GM12878 (cell line): ENCODE results near the gene ANXA5.

Experiments
- CHD1 ChIP-seq: IDR thresholded peaks from 2 replicates; pipeline ENCODE4 v1.6.1; 2012; ENCODE audit warnings: low read depth, low read length, improper control_type of control experiment
- NFYB ChIP-seq: IDR thresholded peaks from 2 replicates; pipeline ENCODE4 v1.6.1; 2011; ENCODE audit warnings: low read depth, mild to moderate bottlenecking, low read length, improper control_type of control experiment, moderate library complexity; ENCODE audit not compliant: insufficient read depth
- NR2F1 ChIP-seq: fragments of 450-650 bp; conservative IDR thresholded peaks from 2 replicates; pipeline ENCODE4 v1.6.1; 2017; ENCODE audit warnings: mild to moderate bottlenecking

GRCh38 chr4:121690001-121690400, 6.8 kb downstream of the ANXA5 start:
- no peak for TF ChIP-seq NR2F1
- TF ChIP-seq CHD1 = no peak
- no peak for TF ChIP-seq NFYB
